Gastrocnemius medialis (tissue), 4 donors: ENCODE results near the gene TNPO3. TPM values are rescaled to one million over a fixed set of nuclear protein-coding genes. Genes with fewer than 3 reads are reported as not detected.

ENCODE experiments used
- ATAC-seq, 2 donors: fragments of 150-250 bp; one replicate each; pipeline ENCODE4 v1.9.1; 2016
- DNase-seq, 2 donors: peaks; one replicate each; pipeline ENCODE4 v3.0.0-alpha.2; 2019
- H3K27ac ChIP-seq, 4 donors: fragments of 200-600 bp; sonication (generic); 1 replicate in 1 of 4; 2 replicates in 3 of 4; pipeline ENCODE4 v1.5.1; 2016 to 2018; ENCODE audit warnings: mild to moderate bottlenecking in 2 of 4, moderate library complexity in 1 of 4
- H3K27me3 ChIP-seq, 3 donors: fragments of 200-600 bp; sonication (generic) in 2 of 3; 1 replicate in 1 of 3; 2 replicates in 2 of 3; pipeline versions ENCODE4 v1.5.1 to v1.6.0; 2016 to 2019; ENCODE audit warnings: mild to moderate bottlenecking in 1 of 3, moderate library complexity in 1 of 3
- H3K36me3 ChIP-seq, 2 donors: fragments of 200-600 bp; sonication (generic) in 1 of 2; one replicate each; pipeline ENCODE4 v1.5.1; 2017 to 2018
- H3K4me1 ChIP-seq, 2 donors: fragments of 200-600 bp; sonication (generic) in 1 of 2; one replicate each; pipeline ENCODE4 v1.5.1; 2016 to 2017; ENCODE audit warnings: mild to moderate bottlenecking in 2 of 2
- H3K4me3 ChIP-seq, 4 donors: fragments of 200-600 bp; sonication (generic) in 3 of 4; 1 replicate in 1 of 4; 2 replicates in 3 of 4; pipeline ENCODE4 v1.5.1; 2016 to 2019; ENCODE audit warnings: mild to moderate bottlenecking in 2 of 4
- H3K9me3 ChIP-seq, 3 donors: fragments of 200-600 bp; sonication (generic) in 2 of 3; 1 replicate in 1 of 3; 2 replicates in 2 of 3; pipeline ENCODE4 v1.5.1; 2016 to 2019
- POLR2A ChIP-seq, 2 donors: fragments of 450-650 bp; IDR thresholded peaks; one replicate each; pipeline ENCODE4 v1.6.1; 2017; ENCODE audit warnings: antibody characterized with exemption in 2 of 2, mild to moderate bottlenecking in 2 of 2, moderate library complexity in 2 of 2
- in situ Hi-C, 4 donors: fragments of 200-750 bp; cut with MboI; loops; one replicate each; pipeline versions ENCODE4 v1.15.0 to v1.8.0; 2017; ENCODE audit warnings: low sequenced_read_pairs in 4 of 4
- intact Hi-C: fragments of 100-400 bp; cut with DNase I; formaldehyde crosslinking; loops from one replicate; pipeline ENCODE4 v1.15.1; 2023; ENCODE audit warnings: low total_unique reads
- total RNA-seq, 4 donors: library from RNA; depleted of rRNA; stranded (reverse); fragments of >200 nt; gene quantifications; one replicate each; pipeline versions ENCODE4 v1.1.0 to v1.2.3, GENCODE V29; 2016
- TF ChIP-seq, protein P1 (sequence below), 5 experiments: fragments of 450-650 bp in 3 of 5; fragments of 200-600 bp in 2 of 5; sonication (generic) in 2 of 5; IDR thresholded peaks in 4 of 5; conservative IDR thresholded peaks in 1 of 5; 1 replicate in 4 of 5; 2 replicates in 1 of 5; pipeline ENCODE4 v1.5.1; 2016 to 2019; ENCODE audit warnings: antibody characterized with exemption in 5 of 5, mild to moderate bottlenecking in 3 of 5, moderate library complexity in 3 of 5

Gene TNPO3
- total RNA-seq, 4 donors from 2014 or later, result 39.1 to 50.9 (median 50.5) TPM

- no peak for ATAC-seq
- TF ChIP-seq POLR2A (IDR thresholded peaks at IDR 0.05), result no peak
- TF ChIP-seq, protein P1, sequence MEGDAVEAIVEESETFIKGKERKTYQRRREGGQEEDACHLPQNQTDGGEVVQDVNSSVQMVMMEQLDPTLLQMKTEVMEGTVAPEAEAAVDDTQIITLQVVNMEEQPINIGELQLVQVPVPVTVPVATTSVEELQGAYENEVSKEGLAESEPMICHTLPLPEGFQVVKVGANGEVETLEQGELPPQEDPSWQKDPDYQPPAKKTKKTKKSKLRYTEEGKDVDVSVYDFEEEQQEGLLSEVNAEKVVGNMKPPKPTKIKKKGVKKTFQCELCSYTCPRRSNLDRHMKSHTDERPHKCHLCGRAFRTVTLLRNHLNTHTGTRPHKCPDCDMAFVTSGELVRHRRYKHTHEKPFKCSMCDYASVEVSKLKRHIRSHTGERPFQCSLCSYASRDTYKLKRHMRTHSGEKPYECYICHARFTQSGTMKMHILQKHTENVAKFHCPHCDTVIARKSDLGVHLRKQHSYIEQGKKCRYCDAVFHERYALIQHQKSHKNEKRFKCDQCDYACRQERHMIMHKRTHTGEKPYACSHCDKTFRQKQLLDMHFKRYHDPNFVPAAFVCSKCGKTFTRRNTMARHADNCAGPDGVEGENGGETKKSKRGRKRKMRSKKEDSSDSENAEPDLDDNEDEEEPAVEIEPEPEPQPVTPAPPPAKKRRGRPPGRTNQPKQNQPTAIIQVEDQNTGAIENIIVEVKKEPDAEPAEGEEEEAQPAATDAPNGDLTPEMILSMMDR (IDR thresholded peaks at IDR 0.05 in 4 of 5, conservative IDR thresholded peaks at IDR 0.05 in 1 of 5), result no peak
- H3K27ac ChIP-seq, result no peak overlapping the region
- no peaks in the 10 kb centered on the region for H3K4me1 ChIP-seq
- peaks cover 5 to 26% (median 24%) of the 10 kb centered on the region in 3 donors for H3K27me3 ChIP-seq
- in situ Hi-C loops (no loop called here), intact Hi-C loops (no loop called here)
- no peaks in the 10 kb centered on the region for H3K9me3 ChIP-seq
- no peak for DNase-seq
- no peak overlapping the region for H3K4me3 ChIP-seq
- no peaks in the 10 kb centered on the region for H3K36me3 ChIP-seq
These were observed 122.1 kb downstream of the TNPO3 start for GRCh38 chr7:128932862-128933179.

DNA sequence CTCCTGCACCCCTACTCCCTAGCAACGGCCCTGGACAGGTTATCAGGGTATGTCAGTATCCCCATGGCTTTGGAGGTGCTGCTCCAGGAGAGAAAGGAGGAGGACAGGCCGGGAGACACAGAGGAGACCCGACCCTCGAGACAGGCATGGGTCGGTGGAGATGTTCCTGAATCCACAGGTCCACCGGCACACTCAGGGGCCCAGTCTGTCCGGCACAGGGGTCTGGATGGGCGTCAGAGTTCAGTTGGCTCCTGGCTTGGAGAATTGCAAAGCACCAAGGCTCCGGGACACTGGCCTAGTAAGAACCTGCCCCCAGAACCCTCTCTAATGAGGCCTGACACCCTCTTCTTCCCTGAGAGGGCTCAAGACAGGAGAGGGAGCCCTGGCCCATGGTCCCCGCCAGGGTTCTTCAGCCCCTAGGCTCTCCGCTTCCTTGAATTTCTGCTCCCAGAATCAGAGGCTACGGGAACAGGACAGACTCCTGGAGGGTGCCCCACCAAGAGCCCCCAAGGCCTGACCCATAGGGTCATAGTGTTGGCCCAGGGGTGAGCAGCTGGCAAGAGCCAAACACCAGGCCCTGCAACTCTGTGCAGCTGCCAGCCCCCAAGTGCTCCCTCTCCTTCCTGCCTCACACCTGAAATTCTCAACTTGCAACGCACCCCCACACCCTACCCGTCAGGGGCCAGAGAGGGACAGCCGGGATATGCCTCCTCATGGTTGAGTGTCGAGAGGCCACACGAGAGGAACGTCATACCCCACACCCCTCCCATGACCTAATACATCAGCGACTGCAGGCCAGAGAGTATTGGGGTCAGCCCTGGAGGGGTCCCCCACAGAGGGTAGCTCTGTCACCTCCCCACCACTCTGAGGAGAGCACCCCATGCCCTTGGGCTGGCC, 122.7 kb downstream of the TNPO3 start:
- H3K4me3 ChIP-seq, result no peak overlapping the region
- no peaks in the 10 kb centered on the region for H3K9me3 ChIP-seq
- peaks cover 5 to 22% (median 19%) of the 10 kb centered on the region in 3 donors for H3K27me3 ChIP-seq
- ATAC-seq, result no peak
- in situ Hi-C loops, result no loop called here
- no peaks in the 10 kb centered on the region for H3K36me3 ChIP-seq
- H3K27ac ChIP-seq, result no peak overlapping the region
- no peaks in the 10 kb centered on the region for H3K4me1 ChIP-seq
- peak in 1 of 2 donors; percentile 9 for DNase-seq
- intact Hi-C loops, result no loop called here
- TF ChIP-seq, protein P1 (IDR thresholded peaks at IDR 0.05 in 4 of 5, conservative IDR thresholded peaks at IDR 0.05 in 1 of 5), result no peak
- no peak for TF ChIP-seq POLR2A (IDR thresholded peaks at IDR 0.05)

- no peaks in the 10 kb centered on the region for H3K36me3 ChIP-seq
- ATAC-seq (no peak), DNase-seq (peak in 1 of 2 donors; percentile 4)
- intact Hi-C loops, result no loop called here
- H3K27ac ChIP-seq, result no peak overlapping the region
- in situ Hi-C loops, result no loop called here
- H3K9me3 ChIP-seq, result no peaks in the 10 kb centered on the region
- no peak overlapping the region for H3K4me3 ChIP-seq
- no peaks in the 10 kb centered on the region for H3K4me1 ChIP-seq
- no peak for TF ChIP-seq POLR2A (IDR thresholded peaks at IDR 0.05)
- TF ChIP-seq, protein P1 (IDR thresholded peaks at IDR 0.05 in 4 of 5, conservative IDR thresholded peaks at IDR 0.05 in 1 of 5), result no peak
- peaks cover 0 to 14% (median 12%) of the 10 kb centered on the region in 3 donors for H3K27me3 ChIP-seq
These were observed 123.6 kb downstream of the TNPO3 start for GRCh38 chr7:128931190-128931798.

- Histone ChIP-seq H3K9me3 (no peaks in the 10 kb centered on the region), H3K27me3 (peaks cover 0 to 4% (median 4%) of the 10 kb centered on the region in 3 donors), H3K36me3 (no peaks in the 10 kb centered on the region), H3K27ac (no peak overlapping the region), H3K4me1 (no peaks in the 10 kb centered on the region), H3K4me3 (no peak overlapping the region)
- TF ChIP-seq, protein P1 (IDR thresholded peaks at IDR 0.05 in 4 of 5, conservative IDR thresholded peaks at IDR 0.05 in 1 of 5), result no peak
- TF ChIP-seq POLR2A (IDR thresholded peaks at IDR 0.05), result no peak
- no peak for ATAC-seq
- peak in 1 of 2 donors; percentile 2 for DNase-seq
- intact Hi-C loops, result no loop called here
- in situ Hi-C loops, result loop anchor here in 1 of 4 donors (10.0 kb wide), 1 partner anchor 176 kb away; no protein-coding TSS in a partner anchor
These were observed 125.8 kb downstream of the TNPO3 start for GRCh38 chr7:128928882-128929788.
